ENCODE measurements around the gene TBCD.

GRCh38 chr17:82754297-82755208, 2.7 kb downstream of the TBCD start:
- TF ChIP-seq ZNF670 (tag by site-specific recombination; IDR thresholded peaks at IDR 0.05; ENCODE audit: low read depth) (no peak), CTCF (tag by site-specific recombination; IDR thresholded peaks at IDR 0.05) (no peak), EGR2 (tag by site-specific recombination; IDR thresholded peaks at IDR 0.05; ENCODE audit: low read depth) (peak; percentile 62), ATF2 (tag by site-specific recombination; IDR thresholded peaks at IDR 0.05; ENCODE audit: low read depth) (no peak), SP2 (tag by site-specific recombination; IDR thresholded peaks at IDR 0.05) (peak; percentile 74)

All from HEK293 (cell line).